A375 (cell line): ENCODE data around the gene STAT5B. TPM values are rescaled to one million over a fixed set of nuclear protein-coding genes. Genes with fewer than 3 reads are reported as not detected.

ENCODE experiments used
- total RNA-seq: library from RNA; depleted of rRNA; stranded (reverse); fragments of >200 nt; shearing (Covaris generic); gene quantifications from 2 replicates; pipeline ENCODE4 v1.2.3, GENCODE V29; 2014; rRNA removed

The STAT5B gene
- total RNA-seq: 25.1 and 27.2 TPM in 2 replicates

DNA sequence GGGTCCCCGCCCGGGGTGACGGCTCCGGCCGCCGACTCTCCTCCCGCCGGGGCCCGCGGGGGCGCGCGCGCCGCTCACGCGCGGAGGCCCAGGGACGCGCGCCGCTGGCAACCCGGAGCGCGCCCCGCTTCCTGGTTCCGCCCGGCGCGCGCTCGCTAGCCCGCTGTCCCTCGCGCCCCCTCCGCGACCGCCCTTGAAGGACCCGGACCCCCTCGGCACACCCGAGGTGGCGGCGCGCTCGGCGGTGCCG, at the start of gene STAT5B:
TSS of gene STAT5B (minus strand) at position 33 of the 250 bp plus-strand sequence. CDS start 44,264 bp downstream, outside the sequence.

GRCh38 chr17:42287977-42288802, 12.0 kb upstream of the STAT5B start, which contains the start of gene STAT5A:
STAT5A (plus strand) TSS chr17:42288498; CDS start chr17:42289412, 914 bp downstream.

GRCh38 chr17:42193969-42194899, 82.0 kb downstream of the STAT5B start, which contains the start of gene GHDC:
GHDC (minus strand) TSS chr17:42194494; CDS start chr17:42193581, 913 bp downstream.

DNA sequence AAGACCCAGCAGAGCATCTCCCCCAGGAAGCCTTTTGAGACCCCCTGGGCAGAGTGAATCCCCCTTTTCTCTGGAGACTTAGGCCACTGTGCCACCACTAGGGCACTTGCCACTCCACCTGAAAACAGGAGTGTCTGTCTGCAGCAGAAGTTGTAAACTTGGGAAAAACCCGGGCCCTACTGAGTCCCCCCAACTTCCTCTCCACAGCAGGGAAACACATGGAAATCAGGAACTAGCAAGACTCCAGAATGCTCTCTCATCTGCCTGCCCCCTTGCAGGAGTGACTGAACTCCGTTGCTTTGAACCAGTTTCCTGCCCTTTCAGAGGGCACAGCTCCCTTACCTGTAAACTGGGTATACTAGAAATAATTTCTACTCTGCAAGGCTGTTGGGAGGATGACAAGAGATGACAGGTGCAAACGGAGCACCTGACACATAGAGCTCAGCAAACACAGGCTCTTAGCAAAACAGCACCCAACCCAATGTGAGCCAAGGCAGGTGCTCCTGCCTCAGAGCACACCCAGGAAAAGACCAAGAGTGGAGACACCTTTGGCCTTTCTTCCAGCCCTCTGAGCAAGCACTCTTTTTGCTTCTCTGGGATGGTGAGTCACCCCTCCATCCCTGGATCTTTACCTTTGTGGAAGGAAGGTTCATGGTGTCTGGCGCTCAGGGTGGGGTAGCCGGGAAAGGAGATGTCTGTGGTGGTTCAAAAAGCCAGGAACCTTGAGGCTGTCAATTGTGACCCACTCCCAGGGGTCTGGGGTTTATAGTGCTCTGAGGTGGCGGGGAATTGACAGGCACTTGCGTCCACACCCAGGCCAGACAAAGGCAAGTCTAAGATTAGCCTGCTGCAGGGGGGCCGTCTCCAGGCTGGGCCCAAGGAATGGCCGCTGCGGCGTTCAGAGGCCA, 91.2 kb downstream of the STAT5B start, which contains the start of gene HCRT:
TSS of gene HCRT (minus strand) at position 740 of the 908 bp plus-strand sequence. CDS start at position 653, 87 bp downstream.

DNA sequence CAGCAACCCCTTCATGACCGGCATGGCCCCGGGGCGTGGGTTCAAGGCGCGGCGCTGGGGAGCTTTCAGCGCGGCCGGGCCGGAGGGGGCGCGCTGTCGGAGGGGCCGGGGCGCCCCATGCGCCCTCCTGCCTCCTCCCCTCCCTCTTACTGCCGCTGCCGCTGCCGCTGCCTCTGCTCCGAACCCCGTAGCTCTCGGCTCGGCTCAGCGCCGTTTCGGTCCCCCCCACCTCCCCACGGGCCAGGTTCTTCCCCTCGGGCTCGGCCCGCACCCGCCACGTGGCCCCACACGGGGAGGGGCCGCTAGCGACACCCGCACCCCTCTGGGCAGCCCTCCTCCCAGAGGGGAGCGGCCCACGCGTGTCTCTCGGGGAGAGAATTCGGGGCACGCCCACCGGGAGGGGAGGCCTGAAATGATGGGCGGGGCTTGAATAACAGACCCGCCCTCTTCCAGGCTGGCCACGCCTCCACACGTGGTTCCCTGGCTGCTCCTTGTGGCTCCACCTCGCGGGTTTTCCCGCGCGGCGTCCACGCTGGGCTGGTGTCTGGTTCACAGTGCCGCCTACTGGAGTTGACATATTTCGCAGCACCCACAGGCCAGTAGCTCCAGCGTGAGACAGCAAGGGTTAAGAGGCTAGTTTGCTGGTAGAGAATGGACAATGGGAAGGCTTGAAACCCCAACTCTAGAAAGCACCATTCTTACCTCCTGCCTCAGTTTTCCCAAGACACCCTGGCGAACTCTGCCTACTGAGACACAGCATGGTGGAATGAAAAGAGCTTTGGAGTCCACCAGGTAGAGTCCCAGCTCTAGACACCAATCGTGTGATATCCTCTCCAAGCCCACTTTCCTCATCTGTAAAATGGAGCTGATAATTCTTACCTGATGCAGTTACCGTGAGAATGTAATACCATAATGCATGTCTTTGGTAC, 95.0 kb downstream of the STAT5B start, which contains the start of gene KCNH4:
TSS of gene KCNH4 (minus strand) at position 221 of the 929 bp plus-strand sequence. CDS start at position 24, 197 bp downstream.

Other genes with a start within 250 kb of the STAT5B start
- 2.9 and 3.2 TPM in 2 replicates for gene C17orf113, start 225.8 kb downstream of the STAT5B start, total RNA-seq
- gene ZNF385C, start 177.9 kb downstream of the STAT5B start, total RNA-seq: 0.11 TPM in 1 of 2 replicates, not detected in the other
- 7.0 and 7.7 TPM in 2 replicates for gene DHX58, start 163.7 kb downstream of the STAT5B start, total RNA-seq
- 23.5 and 36.3 TPM in 2 replicates for gene KAT2A, start 155.0 kb downstream of the STAT5B start, total RNA-seq
- gene HSPB9, start 153.6 kb downstream of the STAT5B start, total RNA-seq: 0.08 TPM in 1 of 2 replicates, not detected in the other
- gene RAB5C, start 121.4 kb downstream of the STAT5B start, total RNA-seq: 108 and 130 TPM in 2 replicates
- gene KCNH4, start 95.2 kb downstream of the STAT5B start, total RNA-seq: 0.03 and 0.04 TPM in 2 replicates
- gene HCRT, start 90.9 kb downstream of the STAT5B start, total RNA-seq: not detected in 2 replicates
- 17.3 and 20.4 TPM in 2 replicates for gene GHDC, start 81.9 kb downstream of the STAT5B start, total RNA-seq
- 25.4 and 27.8 TPM in 2 replicates for gene STAT5A, start 12.1 kb upstream of the STAT5B start, total RNA-seq
- gene STAT3, start 112.1 kb upstream of the STAT5B start, total RNA-seq: 43.0 and 47.5 TPM in 2 replicates
- 257 and 264 TPM in 2 replicates for gene CAVIN1, start 146.9 kb upstream of the STAT5B start, total RNA-seq
- 22.3 and 26.5 TPM in 2 replicates for gene ATP6V0A1, start 182.5 kb upstream of the STAT5B start, total RNA-seq